Measurements from ENCODE around the gene ATP13A1.
"Not testable (repeated sequence)": the region's sequence is repeated elsewhere in the genome, so short reads cannot be mapped to it uniquely, and the experiment has no call there.

Gene ATP13A1

DNA sequence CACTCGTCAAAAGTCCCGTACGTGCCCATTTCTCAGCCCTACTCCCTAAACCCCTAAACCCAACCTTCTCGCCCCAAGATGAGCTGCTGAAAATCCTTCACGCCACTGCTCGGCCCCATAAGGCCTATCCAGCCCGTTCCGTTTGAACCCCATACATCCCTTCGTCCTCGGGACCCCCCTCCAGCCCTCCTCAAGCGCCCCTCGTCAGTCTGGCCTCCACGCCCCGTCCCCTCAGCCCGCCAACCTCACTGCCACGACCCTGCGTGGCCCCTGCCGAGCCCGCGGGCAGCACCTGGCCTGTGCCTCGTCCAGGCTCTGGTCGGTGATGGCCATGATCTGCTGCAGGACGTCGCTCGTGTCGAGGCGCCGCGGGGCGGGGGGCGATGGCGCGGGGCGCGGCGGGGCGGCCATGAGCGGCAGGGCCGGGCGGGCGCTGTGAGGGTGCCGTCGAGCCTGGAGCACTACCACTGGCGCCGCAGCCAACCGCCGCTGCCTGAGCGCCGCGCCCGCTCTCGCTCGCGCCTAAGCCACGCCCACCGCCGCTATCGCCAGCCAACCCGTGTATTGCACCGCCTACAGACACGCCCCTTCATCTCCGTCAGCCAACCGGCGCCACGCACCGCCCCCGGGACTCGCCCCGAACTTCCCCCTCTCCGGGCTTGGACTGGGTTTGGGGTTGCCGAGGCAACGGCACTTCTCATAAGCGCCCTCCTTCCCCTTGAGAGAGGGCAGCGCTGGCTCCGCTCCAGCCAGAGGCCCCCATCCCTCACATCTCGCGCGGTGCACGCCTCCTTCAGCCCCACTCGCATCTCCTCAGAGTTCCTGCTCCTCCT is 45.0 kb downstream of the ATP13A1 start, which contains the start of gene PBX4:
TSS of gene PBX4 (minus strand) at position 469 of the 833 bp plus-strand sequence. CDS start at position 411, 58 bp downstream.
- DNase-seq, result peak; percentile 98

GRCh38 chr19:19615086-19615485 is 48.4 kb downstream of the ATP13A1 start:
- DNase-seq, result no peak

GRCh38 chr19:19613506-19613905 is 50.0 kb downstream of the ATP13A1 start:
- DNase-seq, result no peak

DNA sequence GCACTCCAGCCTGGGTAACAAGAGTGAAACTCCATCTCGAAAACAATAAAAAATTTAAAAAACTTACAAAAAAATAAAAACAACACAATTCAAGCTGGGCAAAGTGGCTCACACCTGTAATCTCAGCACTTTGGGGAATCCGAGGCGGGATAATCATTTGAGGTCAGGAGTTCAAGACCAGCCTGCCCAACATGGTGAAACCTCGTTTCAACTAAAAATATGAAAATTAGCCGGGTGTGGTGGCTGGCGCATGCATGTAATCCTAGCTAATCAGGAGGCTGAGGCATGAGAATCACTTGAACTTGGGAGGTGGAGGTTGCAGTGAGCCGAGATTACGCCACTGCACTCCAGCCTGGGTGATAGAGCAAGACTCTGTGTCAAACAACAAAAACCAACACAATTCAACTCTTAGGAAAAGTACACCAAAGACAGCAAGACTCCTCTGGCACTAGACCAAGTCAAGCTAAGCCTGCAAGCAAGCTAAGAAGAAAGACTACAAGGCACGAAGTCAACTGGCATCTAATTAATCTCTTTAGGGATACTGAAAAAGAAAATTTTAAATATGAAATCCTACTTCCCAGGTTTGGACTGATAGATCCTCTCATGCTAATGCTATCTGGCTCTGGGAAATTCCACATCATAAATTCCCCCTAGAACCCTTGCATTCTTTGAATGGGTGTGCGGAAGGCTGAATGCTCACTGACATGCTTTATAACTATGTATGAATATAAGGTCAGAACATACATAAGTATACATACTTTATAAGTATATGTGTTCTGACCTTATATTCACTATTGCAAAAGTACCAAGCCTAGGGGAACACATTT is 52.9 kb downstream of the ATP13A1 start:
- DNase-seq, result no peak

DNA sequence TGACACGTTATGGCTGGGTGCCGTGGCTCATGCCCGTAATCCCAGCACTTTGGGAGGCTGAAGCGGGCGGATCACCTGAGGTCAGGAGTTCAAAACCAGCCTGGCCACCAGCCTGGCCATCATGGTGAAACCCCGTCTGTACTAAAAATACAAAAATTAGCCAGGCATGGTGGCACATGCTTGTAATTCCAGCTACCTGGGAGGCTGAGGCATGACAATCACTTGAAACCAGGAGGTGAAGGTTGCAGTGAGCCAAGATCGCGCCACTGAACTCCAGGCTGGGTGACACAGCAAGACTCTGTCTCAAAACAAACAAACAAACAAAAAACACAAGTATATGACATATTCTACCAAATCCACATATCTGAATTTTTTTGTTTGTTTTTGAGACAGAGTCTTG is 56.8 kb downstream of the ATP13A1 start:
- DNase-seq, result not testable (repeated sequence)

DNA sequence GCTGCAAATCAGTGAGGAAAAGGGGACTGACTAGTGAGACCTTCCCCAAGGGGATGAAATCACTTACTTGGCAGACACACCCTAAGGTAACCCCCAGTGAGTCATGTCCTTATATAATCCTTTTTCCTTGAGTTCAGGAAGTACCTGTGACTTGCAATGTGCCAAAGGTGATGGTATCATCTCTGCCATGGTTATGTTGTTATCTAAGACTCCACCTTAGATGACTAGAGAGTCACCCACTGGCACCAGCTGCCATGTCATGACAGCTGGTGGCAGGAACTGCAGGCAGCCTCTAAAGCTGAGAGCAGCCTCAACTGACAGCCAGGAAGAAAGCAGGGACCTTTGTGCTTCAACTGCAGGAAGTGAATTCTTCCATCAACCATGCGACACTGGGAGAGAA is 57.5 kb downstream of the ATP13A1 start:
- DNase-seq, result no peak

- no peak for DNase-seq
These were observed 60.7 kb downstream of the ATP13A1 start for GRCh38 chr19:19602713-19603324.

DNA sequence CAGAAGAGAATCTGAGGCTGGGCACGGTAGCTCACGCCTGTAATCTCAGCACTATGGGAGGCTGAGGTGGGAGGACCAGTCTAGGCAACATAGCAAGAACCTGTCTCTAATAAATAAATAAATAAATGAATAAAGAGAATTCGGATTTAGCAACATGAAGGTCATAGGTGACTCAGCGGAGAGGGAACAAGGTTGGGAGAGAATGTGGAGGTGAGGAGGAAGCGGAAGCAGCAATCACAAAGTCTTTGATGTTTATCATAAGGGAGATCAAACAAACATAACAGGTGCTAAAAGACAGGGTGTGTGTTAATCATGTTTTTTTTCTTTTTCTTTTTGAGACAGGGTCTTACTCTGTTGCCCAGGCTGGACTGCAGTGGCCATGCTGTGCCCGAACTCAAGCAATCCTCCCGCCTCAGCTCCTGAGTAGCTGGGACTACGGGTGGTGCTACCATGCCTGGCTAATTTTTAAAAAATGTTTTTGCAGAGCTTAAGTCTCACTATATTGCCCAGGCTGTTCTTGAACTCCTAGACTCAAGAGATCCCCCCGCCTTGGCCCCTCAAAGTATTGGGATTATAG is 61.3 kb downstream of the ATP13A1 start:
- no peak for DNase-seq

- no peak for DNase-seq
These were observed 62.6 kb downstream of the ATP13A1 start for GRCh38 chr19:19600793-19601330.

DNA sequence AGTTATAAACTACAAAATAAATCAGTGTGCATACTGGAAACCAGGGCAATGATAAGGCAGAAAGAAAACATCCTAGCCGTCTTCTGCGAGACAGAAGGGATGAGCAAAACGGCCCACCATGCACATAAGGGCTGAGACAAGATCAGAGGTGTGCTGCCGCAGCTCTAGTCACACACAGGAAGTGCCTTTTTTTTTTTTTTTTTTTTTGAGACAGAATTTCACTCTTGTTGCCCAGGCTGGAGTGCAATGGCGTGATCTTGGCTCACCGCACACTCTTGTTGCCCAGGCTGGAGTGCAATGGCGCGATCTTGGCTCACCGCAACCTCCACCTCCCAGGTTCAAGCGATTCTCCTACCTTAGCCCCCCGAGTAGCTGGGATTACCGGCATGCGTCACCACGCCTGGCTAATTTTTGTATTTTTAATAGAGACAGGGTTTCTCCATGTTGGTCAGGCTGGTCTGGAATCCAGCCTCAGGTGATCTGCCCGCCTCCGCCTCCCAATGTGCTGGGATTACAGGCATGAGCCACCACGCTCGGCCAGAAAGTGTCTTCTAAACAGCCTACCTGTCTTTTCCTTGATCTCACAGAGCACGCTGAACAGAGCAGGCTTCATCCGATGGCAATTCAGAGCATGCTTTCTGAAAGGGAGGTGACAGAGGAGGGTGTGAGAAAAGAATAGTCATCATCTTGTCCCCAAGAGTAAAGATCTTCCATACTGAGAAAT is 64.6 kb downstream of the ATP13A1 start:
- peak; percentile 30 for DNase-seq

DNA sequence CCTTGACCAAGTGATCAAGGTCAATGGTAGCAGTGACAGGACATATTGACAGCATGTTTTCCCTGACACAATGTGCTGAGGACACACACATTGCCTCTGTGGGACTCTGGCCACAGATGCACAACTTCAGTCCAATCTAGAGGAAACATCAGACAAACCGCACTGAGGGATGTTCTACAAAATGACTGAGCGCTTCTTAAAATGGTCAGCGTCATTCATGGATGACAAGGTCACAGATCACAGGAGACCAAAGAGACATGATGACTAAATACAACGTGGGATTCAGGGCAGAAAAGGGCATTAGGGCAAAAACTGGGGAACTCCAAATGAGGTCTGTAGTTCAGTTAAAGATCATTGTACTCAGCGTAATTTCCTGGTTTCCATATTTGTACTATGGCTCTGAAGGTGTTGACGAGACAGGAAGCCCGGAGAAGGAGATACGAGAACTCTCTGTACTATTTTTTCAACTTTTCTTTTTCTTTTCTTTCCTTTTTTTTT is 65.6 kb downstream of the ATP13A1 start:
- DNase-seq, result no peak
